Fibroblast of lung (primary cell): ENCODE measurements around the gene MNAT1. TPM values are rescaled to one million over a fixed set of nuclear protein-coding genes. Genes with fewer than 3 reads are reported as not detected.

ENCODE experiments used
- DNase-seq, 2 donors: peaks; one replicate each; pipeline versions ENCODE4 v3.0.0 to v3.0.0-alpha.2; 2010; ENCODE audit warnings: low read depth in 2 of 2
- H2AFZ ChIP-seq: 2 replicates; pipeline ENCODE4 v1.5.1; 2012; ENCODE audit warnings: low read length, control low read depth, inconsistent platforms
- H3K27ac ChIP-seq: 2 replicates; pipeline ENCODE4 v1.5.1; 2011; ENCODE audit warnings: low read length, control low read depth; ENCODE audit not compliant: insufficient read depth
- H3K27me3 ChIP-seq: 2 replicates; pipeline ENCODE4 v1.5.1; 2011; ENCODE audit warnings: mild to moderate bottlenecking, low read length; ENCODE audit not compliant: control insufficient read depth, insufficient read depth
- H3K36me3 ChIP-seq: 2 replicates; pipeline ENCODE4 v1.5.1; 2011; ENCODE audit warnings: low read length; ENCODE audit not compliant: control insufficient read depth, insufficient read depth
- H3K4me1 ChIP-seq: 2 replicates; pipeline ENCODE4 v1.5.1; 2011; ENCODE audit warnings: low read length; ENCODE audit not compliant: control insufficient read depth, insufficient read depth; ENCODE audit errors: extremely low read depth
- H3K4me2 ChIP-seq: 2 replicates; pipeline ENCODE4 v1.5.1; 2011; ENCODE audit warnings: low read length, control low read depth; ENCODE audit not compliant: insufficient read depth; ENCODE audit errors: extremely low read depth
- H3K4me3 ChIP-seq, 4 experiments: fragments of 200-600 bp in 1 of 4; sonication (generic) in 1 of 4; replicated peaks in 1 of 4; 2 replicates each; pipeline ENCODE4 v1.5.1; 2011 to 2016; ENCODE audit warnings: low read length in 4 of 4, low read depth in 3 of 4, mild to moderate bottlenecking in 3 of 4, control low read depth in 2 of 4, inconsistent platforms in 1 of 4, mixed read lengths in 1 of 4; ENCODE audit not compliant: insufficient read depth in 1 of 4; ENCODE audit errors: control extremely low read depth in 1 of 4
- H3K79me2 ChIP-seq: 2 replicates; pipeline ENCODE4 v1.5.1; 2012; ENCODE audit warnings: mild to moderate bottlenecking, low read length, inconsistent platforms; ENCODE audit not compliant: control insufficient read depth, insufficient read depth
- H3K9ac ChIP-seq: 2 replicates; pipeline ENCODE4 v1.5.1; 2011; ENCODE audit warnings: mild to moderate bottlenecking, low read length, control low read depth; ENCODE audit not compliant: insufficient read depth
- H3K9me3 ChIP-seq: 2 replicates; pipeline ENCODE4 v1.5.1; 2012; ENCODE audit warnings: low read depth, low read length; ENCODE audit not compliant: control insufficient read depth, insufficient read depth
- H4K20me1 ChIP-seq: 2 replicates; pipeline ENCODE4 v1.5.1; 2011; ENCODE audit warnings: low read length; ENCODE audit not compliant: control insufficient read depth, insufficient read depth; ENCODE audit errors: extremely low read depth
- CTCF ChIP-seq, 2 donors: IDR thresholded peaks in 1 of 2; conservative IDR thresholded peaks in 1 of 2; 1 replicate in 1 of 2; 2 replicates in 1 of 2; pipeline ENCODE4 v1.5.1; 2011 to 2012; ENCODE audit warnings: low read length in 2 of 2, control low read depth in 1 of 2, inconsistent platforms in 1 of 2, low read depth in 1 of 2, mild to moderate bottlenecking in 1 of 2
- EZH2 ChIP-seq: IDR thresholded peaks from 2 replicates; pipeline ENCODE4 v1.5.1; 2012; ENCODE audit warnings: low read length, control low read depth, mild to moderate bottlenecking; ENCODE audit errors: missing control alignments
- polyA plus RNA-seq, 2 donors: library from polyadenylated mRNA; depleted of rRNA in 1 of 2; stranded (reverse) in 1 of 2; unstranded in 1 of 2; fragments of >200 nt; gene quantifications; 2 replicates each; pipeline ENCODE4 v1.2.1, GENCODE V29; 2011 to 2012; ENCODE audit warnings: missing spikeins in 1 of 2
- total RNA-seq: library from RNA; depleted of rRNA; stranded (reverse); fragments of >200 nt; gene quantifications from 2 replicates; pipeline ENCODE4 v1.2.1, GENCODE V29; 2014

Gene MNAT1
- total and polyA plus RNA-seq, 2 donors (not counting 1 experiment from before 2014, with no cell fraction given), result 48.2 to 58.5 TPM

GRCh38 chr14:60963761-60964160 is 229.2 kb downstream of the MNAT1 start:
- Histone ChIP-seq H3K36me3 (no peaks in the 10 kb centered on the region), H3K79me2 (no peaks in the 10 kb centered on the region), H3K4me2 (no peak overlapping the region), H3K4me1 (no peaks in the 10 kb centered on the region), H4K20me1 (no peaks in the 10 kb centered on the region), H3K9ac (no peak overlapping the region), H3K9me3 (no peaks in the 10 kb centered on the region), H3K27me3 (no peaks in the 10 kb centered on the region), H3K27ac (no peak overlapping the region), H2AFZ (no peak overlapping the region), H3K4me3 (no peak overlapping the region)
- DNase-seq, result no peak
- TF ChIP-seq EZH2 (no peak), CTCF (conservative IDR thresholded peaks at IDR 0.05 in 1 of 2, IDR thresholded peaks at IDR 0.05 in 1 of 2; ENCODE audit: low read depth in 1 of 2, low read length in 2 of 2) (no peak)

- Histone ChIP-seq H3K79me2 (no peaks in the 10 kb centered on the region), H2AFZ (no peak overlapping the region), H3K4me2 (no peak overlapping the region), H3K4me3 (no peak overlapping the region), H3K9ac (no peak overlapping the region), H3K4me1 (no peaks in the 10 kb centered on the region), H4K20me1 (no peaks in the 10 kb centered on the region), H3K9me3 (no peaks in the 10 kb centered on the region), H3K36me3 (no peaks in the 10 kb centered on the region), H3K27me3 (no peaks in the 10 kb centered on the region), H3K27ac (peak overlapping the region; percentile 21)
- DNase-seq, result peak; percentile 13 to 69
- TF ChIP-seq EZH2 (no peak), CTCF (conservative IDR thresholded peaks at IDR 0.05 in 1 of 2, IDR thresholded peaks at IDR 0.05 in 1 of 2; ENCODE audit: low read depth in 1 of 2, low read length in 2 of 2) (no peak)
These were observed 230.3 kb downstream of the MNAT1 start for GRCh38 chr14:60964904-60965303.

GRCh38 chr14:60965402-60965801 is 230.8 kb downstream of the MNAT1 start:
- Histone ChIP-seq H3K27ac (no peak overlapping the region), H3K9ac (no peak overlapping the region), H3K9me3 (no peaks in the 10 kb centered on the region), H3K4me3 (no peak overlapping the region), H3K79me2 (no peaks in the 10 kb centered on the region), H4K20me1 (no peaks in the 10 kb centered on the region), H3K36me3 (no peaks in the 10 kb centered on the region), H3K27me3 (no peaks in the 10 kb centered on the region), H2AFZ (no peak overlapping the region), H3K4me2 (peak overlapping the region; percentile 18), H3K4me1 (no peaks in the 10 kb centered on the region)
- DNase-seq, result peak; percentile 84 to 94
- TF ChIP-seq CTCF (conservative IDR thresholded peaks at IDR 0.05 in 1 of 2, IDR thresholded peaks at IDR 0.05 in 1 of 2; ENCODE audit: low read depth in 1 of 2, low read length in 2 of 2), result no peak
- TF ChIP-seq EZH2, result no peak
